ENCODE data around the gene CUL7. TPM values are rescaled to one million over a fixed set of nuclear protein-coding genes. Genes with fewer than 3 reads are reported as not detected.

CUL7 gene
- total and polyA plus RNA-seq, 2 of the 8 experiments (the other 6 are each of a cell fraction or from before 2014, with no cell fraction given) = 10.8 to 15.0 TPM

- peaks cover 15 to 79% of the 10 kb centered on the region in 2 experiments for H3K79me2 ChIP-seq (ENCODE audit: control insufficient read depth in 1 of 2, insufficient read depth in 2 of 2, low read length in 2 of 2)
- H2BK20ac ChIP-seq (ENCODE audit: low read length) = no peak overlapping the region
- no peak for DNase-seq (ENCODE audit: low read depth in 1 of 2, low spot score in 2 of 2)
- no peak overlapping the region for H3K18ac ChIP-seq (ENCODE audit: extremely low read depth, low read length)
- no peak overlapping the region for H2AK5ac ChIP-seq (ENCODE audit: low read depth, low read length)
- no peak for FAIRE-seq
- 83% methylated on average over 10 of the region's 10 CpGs; no CpG with 5 or more reads in 1 of the 2 experiments for WGBS, 2 experiments (ENCODE audit: extremely low coverage in 1 of 2, insufficient coverage in 1 of 2, insufficient read length in 1 of 2, insufficient replicate concordance in 2 of 2, low coverage in 1 of 2, low lambda C conversion rate in 2 of 2, missing lambda C conversion rate in 1 of 2)
- ChIA-PET CTCF (ENCODE audit: partially characterized antibody) (interaction anchor here (0.8 to 4.4 kb wide), 5 partner anchors 8 to 237 kb away, joined by 3 to 19 read pairs (median 9); partner anchors contain the start of gene PTK7), POLR2A (ENCODE audit: partially characterized antibody) (interaction anchor here (0.8 to 2.8 kb wide), 5 partner anchors 11 to 260 kb away, joined by 3 to 28 read pairs (median 5); partner anchors contain the start of gene PTK7)
- peaks cover 13% of the 10 kb centered on the region for H3K79me1 ChIP-seq (ENCODE audit: low read depth, low read length)
- peak overlapping the region in 1 of 2 experiments; percentile 91; a peak in 1 of 4 replicates for H3K4me2 ChIP-seq (ENCODE audit: insufficient read depth in 1 of 2, low read depth in 2 of 2, low read length in 2 of 2)
- no peaks in the 10 kb centered on the region for H3K27me3 ChIP-seq (replicated peaks in 1 of 4; ENCODE audit: control insufficient read depth in 3 of 4, extremely low read depth in 1 of 4, insufficient read depth in 3 of 4, low read length in 3 of 4)
- H4K8ac ChIP-seq (ENCODE audit: extremely low read depth, insufficient read depth, low read length) = no peak overlapping the region
- H3K56ac ChIP-seq (replicated peaks; ENCODE audit: insufficient read length, low read depth, low read length) = no peak overlapping the region
- no peak overlapping the region for H2BK5ac ChIP-seq (ENCODE audit: low read depth, low read length)
- no peak overlapping the region for H3K23ac ChIP-seq (ENCODE audit: insufficient read length)
- H4K20me1 ChIP-seq (replicated peaks in 1 of 2; ENCODE audit: control insufficient read depth in 1 of 2, insufficient read depth in 2 of 2, low read length in 2 of 2) = peaks cover 0 to 4% of the 10 kb centered on the region in 2 experiments
- no peaks in the 10 kb centered on the region for H3K9me3 ChIP-seq (ENCODE audit: insufficient read depth in 2 of 2, low read depth in 1 of 2, low read length in 1 of 2)
- no peak overlapping the region for H2BK120ac ChIP-seq (replicated peaks; ENCODE audit: low read depth, low read length)
- H4K5ac ChIP-seq (ENCODE audit: insufficient read length, low read depth, low read length) = no peak overlapping the region
- H2BK12ac ChIP-seq (ENCODE audit: low read depth, low read length) = no peak overlapping the region
- H4K91ac ChIP-seq (replicated peaks; ENCODE audit: insufficient read length, low read length) = no peak overlapping the region
- H3K14ac ChIP-seq (ENCODE audit: insufficient read length) = no peak overlapping the region
- H3K4ac ChIP-seq (replicated peaks; ENCODE audit: insufficient read length, low read depth, low read length) = no peak overlapping the region
- no peak overlapping the region for H3K9ac ChIP-seq (replicated peaks in 1 of 4; ENCODE audit: extremely low read depth in 1 of 4, low read depth in 3 of 4, low read length in 3 of 4)
- H3K27ac ChIP-seq (ENCODE audit: low read depth, low read length) = 0 out of 2 replicates have a peak overlapping the region, but pooled peaks have one; percentile 81
- peak overlapping the region in 1 of 4 experiments; percentile 46; a peak in 1 of 8 replicates for H3K4me3 ChIP-seq (ENCODE audit: extremely low read depth in 1 of 4, insufficient read depth in 2 of 4, low read depth in 3 of 4, low read length in 4 of 4)
- no peak overlapping the region for H2BK15ac ChIP-seq (ENCODE audit: low read length)
- no peaks in the 10 kb centered on the region for H3K36me3 ChIP-seq (ENCODE audit: control insufficient read depth in 2 of 4, insufficient read depth in 4 of 4, low read length in 3 of 4)
- H2AFZ ChIP-seq (ENCODE audit: low read length) = no peak overlapping the region
- 0 out of 2 replicates have a peak, but pooled peaks cover 2% of the 10 kb centered on the region for H3K23me2 ChIP-seq (ENCODE audit: low read depth, low read length)
- peaks cover 21 to 40% (median 28%) of the 10 kb centered on the region in 4 experiments for H3K4me1 ChIP-seq (replicated peaks in 1 of 4; ENCODE audit: control insufficient read depth in 3 of 4, insufficient read depth in 4 of 4, low read length in 3 of 4)
- TF ChIP-seq GTF2F1 (IDR thresholded peaks at IDR 0.05; ENCODE audit: borderline replicate concordance, low read depth, low read length) (no peak), PHF8 (conservative IDR thresholded peaks at IDR 0.05; ENCODE audit: low read depth, low read length) (no peak), POU5F1 (IDR thresholded peaks at IDR 0.05; ENCODE audit: low read depth, low read length) (no peak), CEBPB (IDR thresholded peaks at IDR 0.05; ENCODE audit: low read depth, low read length) (no peak), SRF (IDR thresholded peaks at IDR 0.05; ENCODE audit: low read depth, low read length) (no peak), CHD1 (IDR thresholded peaks at IDR 0.05; ENCODE audit: low read depth, low read length) (no peak), TBP (IDR thresholded peaks at IDR 0.05; ENCODE audit: low read depth, low read length) (no peak), POLR2A (IDR thresholded peaks at IDR 0.05; ENCODE audit: control extremely low read depth in 1 of 2, low read depth in 2 of 2, low read length in 2 of 2) (no peak), GABPA (IDR thresholded peaks at IDR 0.05; ENCODE audit: borderline replicate concordance, insufficient read depth, low read length) (no peak), RFX5 (IDR thresholded peaks at IDR 0.05; ENCODE audit: borderline replicate concordance, low read depth, low read length) (no peak), BCL11A (IDR thresholded peaks at IDR 0.05; ENCODE audit: low read depth in 2 of 2, low read length in 2 of 2) (no peak), POLR2AphosphoS5 (IDR thresholded peaks at IDR 0.05; ENCODE audit: low read depth, low read length) (no peak), RAD21 (IDR thresholded peaks at IDR 0.05 in 1 of 2, conservative IDR thresholded peaks at IDR 0.05 in 1 of 2; ENCODE audit: low read depth in 2 of 2, low read length in 2 of 2) (no peak), SP2 (IDR thresholded peaks at IDR 0.05; ENCODE audit: low read length) (no peak)
Measured at GRCh38 chr6:43091436-43091991, 37.9 kb upstream of the CUL7 start.
